ENCODE data around the gene FAM200C. TPM values are rescaled to one million over a fixed set of nuclear protein-coding genes. Genes with fewer than 3 reads are reported as not detected.

The FAM200C gene
- total and polyA plus RNA-seq, 2 of the 13 experiments (the other 11 are each of a cell fraction or from before 2014, with no cell fraction given): 3.2 to 4.7 TPM

DNA sequence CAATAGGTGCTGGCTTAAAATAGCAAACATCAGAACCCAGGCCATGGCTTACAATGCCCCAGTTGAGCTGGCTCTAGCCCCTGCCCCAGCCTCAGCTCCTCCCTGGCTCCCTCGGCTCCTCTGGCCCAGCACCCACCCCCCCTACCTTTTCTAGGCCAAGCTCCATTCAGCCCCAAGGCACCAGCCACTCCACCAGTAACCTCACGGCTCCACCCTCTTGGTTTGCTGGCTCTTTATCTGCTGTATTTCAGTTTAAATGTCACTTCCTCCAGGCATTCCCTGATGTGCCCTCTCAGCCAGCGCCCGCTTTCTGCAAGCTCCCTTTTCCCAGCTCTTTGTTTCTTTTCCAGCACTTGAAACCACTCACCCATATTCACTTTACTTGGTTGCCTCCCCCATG, 40.0 kb downstream of the FAM200C start (continued):
- TF ChIP-seq, protein P1, sequence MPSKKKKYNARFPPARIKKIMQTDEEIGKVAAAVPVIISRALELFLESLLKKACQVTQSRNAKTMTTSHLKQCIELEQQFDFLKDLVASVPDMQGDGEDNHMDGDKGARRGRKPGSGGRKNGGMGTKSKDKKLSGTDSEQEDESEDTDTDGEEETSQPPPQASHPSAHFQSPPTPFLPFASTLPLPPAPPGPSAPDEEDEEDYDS (CRISPR knock-in tag; IDR thresholded peaks at IDR 0.05): no peak

DNA sequence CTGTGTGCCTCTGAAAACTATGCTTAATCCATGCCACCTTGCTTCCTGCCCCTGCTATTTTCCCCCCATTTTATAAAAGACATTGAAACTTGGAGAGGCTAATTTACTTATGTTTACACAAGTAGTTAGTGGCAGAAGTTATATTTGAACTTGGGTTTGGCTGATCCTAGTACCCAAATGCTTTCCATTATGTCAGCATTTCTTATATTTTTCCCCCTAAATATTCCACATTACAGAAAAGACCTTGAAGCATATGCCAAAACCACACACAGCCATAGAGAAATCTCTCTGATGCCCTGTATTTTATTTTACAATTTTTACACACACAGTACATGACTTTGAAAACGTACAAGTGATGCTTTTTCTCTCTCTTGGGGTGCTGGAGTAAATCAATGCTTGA, 40.6 kb downstream of the FAM200C start:
- ATAC-seq: no peak
- CTCF ChIA-PET (ENCODE audit: low intra/inter-chr PET ratio, low total read pairs): no interaction called here
- Histone ChIP-seq H2AFZ (ENCODE audit: low read length) (no peak overlapping the region), H3K27ac (ENCODE audit: extremely low read length, insufficient read depth, low read length) (no peak overlapping the region), H3K9ac (ENCODE audit: insufficient read depth, low read depth, low read length) (no peak overlapping the region), H3K27me3 (ENCODE audit: control insufficient read depth in 1 of 2, insufficient read depth in 2 of 2, low read length in 2 of 2) (no peaks in the 10 kb centered on the region; a peak in 3 of 5 replicates), H3K79me2 (ENCODE audit: insufficient read depth, low read length) (no peaks in the 10 kb centered on the region), H3K4me2 (ENCODE audit: low read depth, low read length) (no peak overlapping the region), H4K20me1 (ENCODE audit: insufficient read depth, low read length) (no peaks in the 10 kb centered on the region), H3K4me1 (ENCODE audit: insufficient read depth, low read length) (no peaks in the 10 kb centered on the region), H3K4me3 (replicated peaks in 1 of 3; ENCODE audit: insufficient read depth in 1 of 3, low read depth in 2 of 3, low read length in 3 of 3) (no peak overlapping the region), H3K36me3 (replicated peaks in 1 of 2; ENCODE audit: control insufficient read depth in 1 of 2, insufficient read depth in 2 of 2, low read length in 2 of 2) (no peaks in the 10 kb centered on the region), H3K9me3 (ENCODE audit: low read length) (no peaks in the 10 kb centered on the region)
- WGBS (ENCODE audit: low lambda C conversion rate): 30% methylated on average over 1 of the region's 1 CpG
- no peak for FAIRE-seq
- no peak for DNase-seq (ENCODE audit: low spot score)
- POLR2A ChIA-PET: no interaction called here
- BruUV-seq (replicated peaks): no TSS peak
- TF ChIP-seq MAFK (conservative IDR thresholded peaks at IDR 0.05 in 1 of 2, IDR thresholded peaks at IDR 0.05 in 1 of 2; ENCODE audit: low read length in 2 of 2) (peak in 1 of 2 experiments; percentile 42; a peak in 2 of 4 replicates), ZNF264 (CRISPR knock-in tag; IDR thresholded peaks at IDR 0.05) (no peak), ZNF33A (CRISPR knock-in tag; IDR thresholded peaks at IDR 0.05; ENCODE audit: borderline replicate concordance) (no peak), TARDBP (CRISPR knock-in tag; IDR thresholded peaks at IDR 0.05) (no peak), PHF20 (CRISPR knock-in tag; IDR thresholded peaks at IDR 0.05) (no peak)
- TF ChIP-seq, protein P2, sequence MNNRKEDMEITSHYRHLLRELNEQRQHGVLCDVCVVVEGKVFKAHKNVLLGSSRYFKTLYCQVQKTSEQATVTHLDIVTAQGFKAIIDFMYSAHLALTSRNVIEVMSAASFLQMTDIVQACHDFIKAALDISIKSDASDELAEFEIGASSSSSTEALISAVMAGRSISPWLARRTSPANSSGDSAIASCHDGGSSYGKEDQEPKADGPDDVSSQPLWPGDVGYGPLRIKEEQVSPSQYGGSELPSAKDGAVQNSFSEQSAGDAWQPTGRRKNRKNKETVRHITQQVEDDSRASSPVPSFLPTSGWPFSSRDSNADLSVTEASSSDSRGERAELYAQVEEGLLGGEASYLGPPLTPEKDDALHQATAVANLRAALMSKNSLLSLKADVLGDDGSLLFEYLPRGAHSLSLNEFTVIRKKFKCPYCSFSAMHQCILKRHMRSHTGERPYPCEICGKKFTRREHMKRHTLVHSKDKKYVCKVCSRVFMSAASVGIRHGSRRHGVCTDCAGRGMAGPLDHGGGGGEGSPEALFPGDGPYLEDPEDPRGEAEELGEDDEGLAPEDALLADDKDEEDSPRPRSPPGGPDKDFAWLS (CRISPR knock-in tag; IDR thresholded peaks at IDR 0.05; ENCODE audit: borderline replicate concordance): no peak
- in situ Hi-C loops (cut with HindIII; ENCODE audit: extremely low pct_ligation_motif_present, low pct_unique_long_range_greater_than_20kb) (no loop called here), intact Hi-C loops (cut with micrococcal nuclease; ENCODE audit: unreplicated experiment) (no loop called here)

Measured in HepG2 (cell line).